HG03432 (cell line): Measurements from ENCODE around the gene ACTN1.

Experiments
- ATAC-seq: cut with Tn5 transposase; IDR thresholded peaks from one replicate; pipeline ENCODE4 v1.9.1; 2021; ENCODE audit warnings: mild to moderate bottlenecking, moderate library complexity; ENCODE audit not compliant: unreplicated experiment

ACTN1 gene

DNA sequence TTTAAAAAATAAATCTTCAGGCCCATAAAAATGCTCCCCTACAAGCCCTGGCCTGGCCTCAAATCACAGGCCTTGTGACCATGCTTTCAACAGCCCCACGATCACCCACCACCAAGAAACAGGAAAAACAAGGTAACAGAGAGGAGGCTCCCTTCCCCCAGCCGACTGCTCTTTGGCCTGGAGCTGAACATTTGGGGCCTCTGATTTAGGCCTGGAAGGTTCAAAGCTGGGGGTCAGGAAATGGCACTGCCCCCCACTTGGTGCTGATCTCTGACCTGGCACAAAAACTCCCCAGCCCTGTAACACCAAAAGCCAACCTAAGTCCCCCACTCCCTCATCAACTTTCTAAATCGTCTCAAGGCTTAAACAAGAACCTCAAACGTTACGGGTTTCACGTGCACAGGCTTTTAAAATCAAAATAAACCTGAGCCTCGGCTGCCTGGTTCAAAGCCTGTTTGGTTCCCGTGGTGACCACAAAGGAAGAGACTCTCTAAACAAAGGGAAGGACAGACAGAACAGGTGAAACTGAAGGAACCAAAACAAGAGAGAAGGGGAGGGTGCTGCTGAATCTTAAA lies 9.0 kb downstream of the ACTN1 start:
- no peak for ATAC-seq

DNA sequence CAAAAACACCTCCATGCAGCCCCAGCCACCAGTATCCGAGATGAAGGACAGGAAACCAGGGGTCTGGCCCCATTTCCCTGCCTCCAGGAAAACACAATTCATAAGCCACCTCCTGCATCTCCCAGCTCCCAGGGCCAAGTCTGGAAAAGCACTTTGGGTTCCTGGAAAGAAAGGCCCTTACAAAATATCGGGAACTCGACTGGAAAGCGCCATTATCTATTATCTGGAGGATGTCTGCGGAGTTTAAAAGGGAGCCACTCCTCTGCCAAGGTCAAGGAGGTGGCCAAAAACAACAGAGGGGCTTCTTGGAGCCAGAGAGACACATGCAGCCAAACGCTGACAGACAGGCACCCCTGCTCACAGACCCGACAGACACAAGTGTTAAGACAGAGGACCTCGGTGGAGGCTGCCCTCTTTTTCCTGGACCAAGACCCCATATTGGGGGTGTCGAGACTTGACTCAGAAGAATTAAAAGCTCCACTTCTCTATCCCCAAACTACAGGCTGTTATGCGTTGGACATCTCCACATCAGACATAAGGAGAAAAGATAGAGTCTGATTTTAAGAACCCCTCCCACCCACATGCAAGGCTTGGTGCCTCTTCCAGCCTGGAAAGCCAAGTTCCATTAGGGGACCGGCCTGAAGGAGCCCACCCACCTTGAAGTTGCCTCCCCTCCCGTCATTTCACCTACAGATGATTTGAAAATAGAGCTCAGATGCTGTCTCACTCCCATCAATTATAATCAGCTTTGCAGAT lies 9.6 kb downstream of the ACTN1 start:
- no peak for ATAC-seq

DNA sequence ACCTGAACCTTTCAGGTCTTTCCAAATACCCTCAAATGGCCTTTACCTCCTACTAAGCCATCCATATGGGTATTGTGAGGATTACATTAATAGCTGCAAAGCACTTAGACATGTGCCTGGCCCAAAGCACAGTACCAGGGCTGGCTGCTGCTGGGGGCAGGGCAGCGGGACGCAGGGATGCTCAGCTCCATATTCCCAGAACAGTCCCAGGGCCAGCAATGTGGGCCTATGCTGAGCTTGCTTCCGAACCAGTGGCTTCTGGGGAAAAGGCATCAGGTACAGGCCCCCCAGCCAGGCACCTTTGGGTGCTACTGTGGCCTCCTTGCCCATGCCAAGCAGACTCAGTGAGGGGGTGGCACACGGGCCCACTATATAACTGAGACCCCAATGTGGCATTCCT lies 10.4 kb downstream of the ACTN1 start:
- ATAC-seq = no peak

DNA sequence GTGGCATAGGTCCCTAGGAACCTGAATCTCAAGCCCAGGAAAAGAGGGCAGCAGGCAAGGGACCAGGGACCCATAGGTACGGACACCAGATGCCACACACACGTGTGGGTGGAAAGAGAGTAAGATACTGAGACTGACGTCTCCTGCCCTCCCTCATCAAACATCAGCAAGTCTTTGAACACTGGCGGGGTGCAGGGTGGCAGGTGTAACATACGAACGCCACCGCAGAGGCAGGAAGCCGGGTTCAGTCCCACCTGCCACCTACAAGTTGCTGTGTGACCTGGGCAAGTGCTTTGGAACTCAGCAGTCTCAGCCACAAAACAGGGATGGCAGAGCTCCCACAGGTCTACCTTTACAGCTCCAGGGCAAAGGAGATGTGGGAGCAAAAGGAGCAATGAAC lies 11.1 kb downstream of the ACTN1 start:
- ATAC-seq = no peak

DNA sequence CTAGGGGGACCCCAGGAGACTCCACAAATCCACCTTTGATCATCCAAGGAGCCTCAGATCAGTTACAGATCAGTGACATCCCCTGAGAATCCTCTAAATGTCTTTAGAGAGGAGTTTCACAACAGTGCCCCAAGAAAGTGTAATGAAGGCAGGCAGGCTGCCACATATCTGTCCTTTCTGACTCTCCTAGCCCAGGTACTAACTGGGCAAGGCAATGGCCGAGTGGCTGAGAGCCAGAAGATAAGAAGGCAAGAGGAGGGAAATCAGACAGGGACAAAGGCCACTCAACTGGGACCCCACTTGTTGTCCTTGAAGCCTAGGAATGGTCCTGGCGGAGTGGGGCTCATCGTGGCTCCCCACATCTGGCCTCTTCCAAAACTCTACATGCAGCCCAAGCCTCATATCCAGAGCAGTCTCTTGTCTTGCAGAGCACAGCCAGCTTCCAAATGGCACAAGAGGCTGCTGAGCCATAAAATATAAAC lies 11.6 kb downstream of the ACTN1 start:
- ATAC-seq = no peak

DNA sequence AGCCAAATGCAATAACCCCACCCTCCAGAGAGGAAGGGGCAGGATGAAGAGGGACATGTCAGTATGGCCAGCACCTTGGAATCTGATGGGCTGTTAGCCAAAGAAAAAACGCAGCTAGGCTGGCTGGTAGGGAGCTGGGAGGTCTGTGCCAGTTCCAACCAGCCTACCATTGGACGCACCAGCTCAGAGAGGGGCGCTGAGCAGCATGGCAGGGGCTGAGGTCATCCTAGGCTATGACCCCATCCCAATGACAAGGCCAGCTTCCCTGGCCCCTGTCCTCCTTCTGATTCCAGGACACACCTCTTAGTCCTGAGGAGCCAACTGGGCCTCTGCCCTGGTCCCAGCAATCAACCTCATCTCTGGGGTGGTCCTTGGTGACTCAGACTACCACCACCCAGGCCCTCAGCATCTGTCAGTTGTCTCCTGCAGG lies 12.2 kb downstream of the ACTN1 start:
- no peak for ATAC-seq

DNA sequence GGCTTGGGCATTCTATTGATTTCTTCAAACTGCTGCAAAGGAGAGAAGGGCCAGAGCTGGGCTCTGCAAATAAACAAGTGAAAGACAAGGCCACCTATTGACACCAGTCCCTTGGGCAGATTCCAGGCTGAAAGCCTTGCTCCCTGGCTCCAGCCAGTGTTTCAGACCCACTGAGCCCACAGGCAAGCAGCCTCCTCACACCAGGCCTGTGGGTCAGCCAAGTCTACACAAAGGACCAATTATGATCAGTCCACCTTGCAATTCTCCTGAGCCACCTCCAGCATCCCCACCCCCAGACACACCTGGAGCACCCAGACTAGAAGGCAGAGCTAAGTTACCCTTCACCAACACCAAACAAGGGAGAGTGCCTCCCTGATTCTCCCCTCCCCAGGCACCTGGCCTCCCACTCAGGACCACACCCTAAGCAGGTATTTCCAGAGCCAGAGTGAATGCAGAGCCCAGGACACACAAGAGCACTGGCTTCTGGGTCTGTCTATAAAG lies 13.8 kb downstream of the ACTN1 start:
- ATAC-seq = no peak

DNA sequence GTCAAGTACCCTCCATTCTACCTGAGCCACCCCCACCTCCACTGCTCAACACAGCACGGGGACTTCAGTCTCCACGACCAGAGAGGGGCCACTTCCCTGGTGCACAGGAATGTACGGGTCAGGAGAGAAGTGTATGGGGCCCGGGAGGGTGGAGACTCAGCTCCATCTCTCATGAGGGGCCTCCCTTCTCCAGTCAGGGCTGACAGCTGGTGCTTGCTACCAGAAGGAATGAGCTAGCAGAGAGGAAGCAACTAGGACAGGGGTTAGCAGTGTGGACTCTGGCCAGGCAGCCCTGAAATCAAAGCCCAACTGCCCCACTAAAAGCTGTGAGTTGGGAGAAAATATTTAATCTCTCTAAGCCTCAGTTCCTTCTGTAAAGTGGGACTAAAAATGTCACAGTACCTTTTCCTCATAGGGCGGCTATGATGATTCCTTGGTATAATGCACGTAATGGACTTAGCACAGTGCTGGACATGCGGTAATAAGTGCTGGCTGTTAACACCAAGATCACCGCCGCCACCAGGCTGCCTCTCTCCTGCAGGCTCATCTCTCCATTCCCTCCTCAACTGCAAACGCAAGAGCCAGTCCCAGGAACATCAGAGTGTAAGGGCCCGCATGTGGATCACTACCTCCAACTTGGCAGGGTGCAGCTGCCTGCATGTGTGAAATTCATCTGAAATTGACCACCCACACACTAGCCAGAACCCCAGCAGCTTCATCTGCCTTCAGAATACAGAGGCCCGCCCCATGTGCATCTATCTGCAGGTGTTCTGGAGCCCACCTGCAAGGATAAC lies 14.6 kb downstream of the ACTN1 start:
- no peak for ATAC-seq

DNA sequence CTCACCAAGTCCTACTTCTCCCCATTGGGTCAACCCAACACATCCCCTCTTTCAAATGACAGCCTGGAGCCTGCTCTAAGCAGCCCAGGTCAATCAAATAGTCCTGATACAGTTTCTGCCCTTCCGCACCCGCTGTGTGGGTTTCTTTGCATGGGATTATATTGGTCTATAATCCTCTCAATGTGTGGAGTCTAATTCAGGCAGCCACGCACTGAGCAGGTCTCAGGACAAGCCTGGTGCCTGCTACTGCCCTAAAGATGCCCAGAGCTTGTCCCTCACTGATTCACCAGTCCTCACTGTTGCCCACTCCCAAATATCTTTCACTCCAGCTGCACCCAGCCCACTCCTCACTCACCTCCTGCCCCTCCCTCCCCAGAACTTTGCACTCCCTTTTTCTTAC lies 16.4 kb downstream of the ACTN1 start:
- ATAC-seq = no peak

DNA sequence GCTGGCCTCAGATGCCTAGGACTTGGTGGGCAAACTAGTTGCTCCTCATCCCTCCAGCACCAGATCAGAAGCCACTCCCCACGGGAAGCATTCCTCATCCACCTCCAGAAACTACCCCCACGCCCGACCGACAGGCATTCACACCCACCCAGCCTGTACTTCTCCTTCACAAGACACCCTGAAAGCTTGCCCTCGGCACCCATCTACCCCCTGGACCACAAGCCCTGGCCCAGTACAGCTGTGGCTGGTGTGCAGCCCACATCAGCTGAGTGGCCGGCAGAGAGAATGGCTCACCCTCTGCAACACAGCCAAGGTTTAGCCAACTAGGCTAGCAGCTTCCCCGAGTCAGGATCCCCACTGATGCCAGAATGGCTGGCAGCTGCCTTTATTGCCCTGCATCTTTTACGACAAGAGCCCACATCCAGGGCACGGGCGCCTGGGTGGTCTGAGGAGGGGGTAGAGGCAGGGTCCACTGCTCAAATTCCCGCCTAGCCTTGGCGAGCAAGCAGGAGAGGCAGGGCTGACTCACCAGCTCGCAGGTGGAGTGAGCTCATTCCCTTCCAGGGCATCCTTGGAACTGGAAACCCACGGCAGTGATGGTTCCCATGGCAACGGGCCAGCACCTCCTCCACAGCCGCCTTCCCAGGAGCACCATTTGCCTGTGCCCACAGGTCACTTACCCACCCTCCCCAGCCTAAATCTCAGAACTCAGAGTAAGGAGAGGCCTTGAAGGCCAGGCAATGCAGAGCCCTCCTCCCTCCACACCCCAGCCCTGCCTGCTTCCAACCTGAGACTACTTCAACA lies 17.1 kb downstream of the ACTN1 start:
- no peak for ATAC-seq

DNA sequence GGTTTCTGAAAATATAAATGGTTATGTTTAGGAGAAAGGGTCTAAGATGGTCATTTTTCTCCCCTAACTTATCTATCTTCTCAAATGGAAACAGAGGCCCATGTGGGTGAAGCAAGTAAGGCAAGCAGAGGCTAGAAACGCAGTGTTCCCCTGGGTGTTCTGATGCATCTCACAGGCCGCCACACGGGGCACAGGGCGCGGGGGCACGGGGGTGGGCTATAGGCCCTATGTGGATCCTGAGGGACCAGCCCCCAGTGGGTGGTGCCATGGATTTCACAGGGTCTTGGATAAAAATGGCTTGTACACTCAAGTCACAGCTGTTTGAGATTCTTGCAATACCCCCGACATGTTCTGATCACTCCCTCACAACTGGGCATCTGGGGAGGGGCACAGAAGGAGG lies 17.7 kb downstream of the ACTN1 start:
- no peak for ATAC-seq

DNA sequence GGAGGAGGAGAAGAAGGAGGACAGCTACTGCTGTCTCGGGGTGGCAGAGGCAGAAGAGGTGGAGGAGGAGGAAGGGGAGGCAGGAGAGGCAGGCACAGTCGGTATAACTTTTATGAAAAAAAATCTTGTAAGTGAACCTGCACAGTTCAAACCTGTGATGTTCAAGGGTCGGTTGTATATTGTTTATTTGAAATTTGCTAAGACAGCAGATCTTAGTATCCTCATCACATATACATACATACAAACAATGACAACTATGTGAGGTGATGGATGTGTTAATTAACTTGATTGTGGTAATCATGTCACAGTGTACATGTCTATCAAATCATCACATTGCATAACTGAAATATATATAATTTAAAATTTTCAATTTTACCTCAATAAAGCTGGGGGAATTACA lies 19.0 kb downstream of the ACTN1 start:
- ATAC-seq = no peak

DNA sequence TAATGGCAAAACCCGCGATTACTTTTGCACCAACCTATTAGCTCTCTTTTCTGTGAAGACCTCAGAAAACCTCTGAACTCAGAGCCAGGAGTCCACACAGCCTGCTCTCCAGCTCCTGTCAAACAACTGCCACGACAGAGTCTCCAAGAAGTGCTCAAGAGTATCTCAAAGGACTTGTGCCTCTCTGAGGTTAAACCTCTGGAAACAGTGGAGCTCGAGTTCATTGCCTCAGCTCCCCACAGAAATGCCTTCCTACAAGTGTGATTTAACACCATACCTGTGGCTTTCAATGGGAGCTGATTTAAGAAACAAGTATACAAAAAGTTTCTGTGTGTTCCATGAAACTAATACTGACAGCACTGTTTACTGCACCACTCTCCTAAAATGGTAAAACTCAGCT lies 20.1 kb downstream of the ACTN1 start:
- ATAC-seq = no peak

DNA sequence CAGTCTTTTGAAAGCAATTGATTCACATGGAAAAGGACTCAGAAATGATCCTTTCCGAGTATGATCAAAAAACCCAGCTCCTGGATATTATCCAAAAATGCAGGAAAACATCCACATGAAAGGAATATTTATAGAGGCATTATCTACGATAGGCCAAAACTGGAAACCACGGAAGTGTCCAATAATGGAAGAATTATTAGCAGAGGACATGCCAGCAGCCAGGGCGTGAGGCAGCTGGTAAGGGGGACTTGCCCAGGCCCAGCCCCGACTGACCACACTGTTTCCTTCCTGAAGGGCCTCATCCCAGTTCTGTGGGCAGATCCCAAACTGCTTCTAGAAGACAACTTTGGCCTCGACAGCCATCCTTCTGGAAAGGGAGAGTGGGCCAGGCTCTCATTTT lies 20.5 kb downstream of the ACTN1 start:
- no peak for ATAC-seq

DNA sequence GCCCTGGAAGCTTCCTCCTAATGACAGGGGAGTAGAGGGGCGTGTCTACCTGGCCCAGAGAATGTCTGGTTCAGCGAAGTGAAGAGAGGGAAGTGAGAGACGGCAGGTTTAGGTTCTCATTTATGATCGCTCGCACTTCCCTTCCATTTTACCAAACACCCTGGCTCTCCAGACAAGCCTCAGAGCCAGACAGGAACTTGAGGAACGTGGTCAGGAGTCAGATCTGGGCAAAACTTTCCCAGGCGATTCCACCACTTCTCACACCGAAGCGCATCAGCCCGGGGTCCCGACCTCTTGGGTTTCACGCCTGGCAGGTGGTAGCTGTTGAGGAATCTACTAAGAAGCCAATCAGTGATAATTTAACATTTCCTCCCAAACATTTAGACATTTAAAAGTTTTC lies 21.3 kb downstream of the ACTN1 start:
- no peak for ATAC-seq

DNA sequence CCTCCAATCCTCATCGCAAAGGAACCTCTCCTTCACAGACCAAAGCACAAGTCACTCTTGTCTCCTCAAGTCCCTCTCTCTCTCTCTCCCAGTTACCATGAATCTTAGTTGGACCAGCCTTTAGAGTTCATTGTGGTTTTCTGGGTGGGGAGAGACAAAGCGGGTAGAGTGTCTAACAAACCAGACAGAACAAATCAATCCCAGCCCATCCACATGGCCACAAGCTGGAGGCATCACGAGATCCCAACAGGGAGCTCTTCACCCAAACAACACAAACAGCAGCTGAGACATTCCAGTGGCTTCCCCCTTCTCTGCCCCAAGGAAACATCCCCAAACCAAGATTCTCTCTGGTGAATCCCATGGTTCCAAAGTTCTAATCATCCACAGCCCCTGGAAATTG lies 22.4 kb downstream of the ACTN1 start:
- no peak for ATAC-seq

DNA sequence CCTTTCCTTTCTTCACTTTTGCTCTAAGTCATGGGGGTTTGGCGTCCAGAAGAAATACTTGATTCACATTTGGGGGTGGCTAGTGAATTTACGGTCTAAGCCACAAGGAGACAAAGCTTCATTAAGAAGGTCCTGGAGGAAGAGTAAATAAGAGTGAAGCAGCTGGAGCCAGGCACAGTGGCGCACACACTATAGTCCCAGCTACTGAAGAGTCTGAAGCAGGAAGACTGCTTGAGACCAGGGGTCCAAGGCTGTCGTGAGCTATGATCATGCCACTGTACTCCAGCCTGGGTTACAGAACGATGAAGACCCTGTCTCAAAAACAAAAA lies 23.3 kb downstream of the ACTN1 start:
- ATAC-seq = no peak

DNA sequence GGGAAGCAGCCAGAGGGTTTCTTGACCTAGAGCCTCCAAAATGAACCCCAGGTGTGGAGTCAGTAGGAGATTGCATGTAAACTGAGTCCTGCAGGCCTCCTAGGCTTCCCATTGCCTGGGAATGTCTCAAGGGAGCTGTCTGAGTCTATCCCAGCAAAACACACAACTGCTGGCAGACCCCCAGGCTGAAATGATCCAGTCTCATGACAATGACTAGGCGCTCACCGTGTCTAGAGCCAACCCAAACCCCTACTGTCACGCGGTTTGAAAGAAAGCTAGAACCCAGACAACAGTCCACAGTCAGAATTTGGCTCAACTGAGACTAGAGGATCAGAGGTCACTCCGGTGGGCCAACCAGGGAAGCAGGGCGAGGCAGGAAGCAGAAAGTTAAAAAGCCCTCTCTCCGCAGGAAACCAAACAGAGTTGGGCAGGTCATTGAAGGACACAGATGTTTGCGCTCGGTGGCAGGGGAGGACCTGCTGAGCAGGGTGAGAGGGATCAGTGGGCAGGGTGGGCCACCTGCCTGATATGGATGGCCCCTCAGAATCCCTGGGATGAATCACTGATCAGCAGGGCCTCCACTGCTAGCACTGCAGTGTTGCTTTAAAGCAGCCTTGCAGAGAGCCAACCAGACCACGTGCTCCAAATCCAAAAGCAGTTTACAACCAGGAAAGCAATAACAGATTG lies 23.8 kb downstream of the ACTN1 start:
- no peak for ATAC-seq

DNA sequence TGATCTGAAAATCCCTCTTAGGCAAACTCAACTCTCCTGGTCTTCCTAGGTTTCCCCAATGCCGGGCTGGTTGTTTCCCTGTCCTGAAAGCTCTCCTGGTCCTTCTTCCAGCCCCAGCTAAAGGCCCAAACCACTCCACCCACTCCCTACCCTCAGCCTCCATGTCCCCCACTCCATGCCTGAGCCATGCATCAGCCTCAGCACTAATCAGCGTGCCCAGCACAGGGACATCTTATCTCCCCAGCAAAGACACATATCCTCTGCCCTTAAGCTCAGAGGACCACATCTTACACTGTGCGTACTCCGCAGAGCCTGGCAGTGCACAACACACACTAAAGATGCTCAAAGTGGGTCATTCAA lies 25.9 kb downstream of the ACTN1 start:
- ATAC-seq = no peak

DNA sequence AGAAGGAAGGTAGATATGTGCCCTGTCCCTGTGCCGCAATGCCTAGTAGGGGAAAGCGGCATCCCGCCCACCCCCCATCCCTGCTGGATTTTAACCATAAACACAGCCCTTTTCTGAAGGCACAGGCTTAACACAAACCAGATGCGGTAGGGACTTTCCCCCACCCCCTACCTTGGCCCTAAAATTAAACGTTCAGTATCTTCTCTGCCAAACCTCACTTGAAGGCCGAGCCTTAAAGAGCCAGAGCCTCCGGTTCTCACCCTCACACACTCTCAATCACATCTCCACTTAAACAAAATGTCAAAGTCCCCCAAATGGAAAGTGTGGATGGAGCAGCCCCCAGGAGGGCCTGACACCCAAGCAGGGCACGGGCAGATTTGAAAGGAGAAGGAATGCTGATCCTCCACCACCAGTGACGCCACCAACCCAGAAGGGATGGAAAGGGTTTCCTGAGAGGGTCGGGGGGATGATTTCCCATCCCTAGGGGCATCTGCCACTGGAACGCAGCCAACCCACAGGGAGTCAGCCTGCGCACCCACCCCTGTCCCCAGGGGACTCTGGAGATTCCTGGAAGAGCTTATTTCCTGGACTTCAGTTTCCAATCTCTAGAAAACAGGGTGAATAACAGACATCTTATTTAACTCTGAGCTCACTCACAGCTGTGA lies 26.4 kb downstream of the ACTN1 start:
- no peak for ATAC-seq
